GM21737 (cell line): Measurements from ENCODE around the gene CFAP53.
A peak's percentile ranks its signal among the peaks of the same experiment; 100 is the strongest.

Experiments
- ATAC-seq: cut with Tn5 transposase; IDR thresholded peaks from one replicate; pipeline ENCODE4 v1.9.1; 2021; ENCODE audit warnings: mild to moderate bottlenecking, moderate library complexity; ENCODE audit not compliant: unreplicated experiment

CFAP53 gene

DNA sequence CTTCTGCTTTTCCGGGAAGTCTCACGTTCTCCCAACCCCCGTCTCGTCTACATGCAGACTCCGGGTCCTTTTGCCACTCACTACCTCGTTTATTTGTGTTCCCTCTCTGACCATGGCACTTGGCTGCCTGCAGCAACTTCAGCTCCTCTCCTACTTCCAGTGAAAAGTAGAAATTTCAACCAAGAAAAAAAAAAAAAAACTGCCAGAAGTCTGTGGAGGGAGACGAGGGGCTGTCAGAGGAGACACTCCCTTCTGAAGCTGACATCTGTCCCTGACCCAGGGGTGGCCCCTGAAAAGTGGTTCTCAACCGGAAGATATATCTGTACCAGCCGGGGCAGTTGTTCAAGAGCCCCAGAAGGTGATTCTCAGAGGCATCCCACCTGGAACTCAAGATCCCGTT, 70.6 kb downstream of the CFAP53 start:
- no peak for ATAC-seq

DNA sequence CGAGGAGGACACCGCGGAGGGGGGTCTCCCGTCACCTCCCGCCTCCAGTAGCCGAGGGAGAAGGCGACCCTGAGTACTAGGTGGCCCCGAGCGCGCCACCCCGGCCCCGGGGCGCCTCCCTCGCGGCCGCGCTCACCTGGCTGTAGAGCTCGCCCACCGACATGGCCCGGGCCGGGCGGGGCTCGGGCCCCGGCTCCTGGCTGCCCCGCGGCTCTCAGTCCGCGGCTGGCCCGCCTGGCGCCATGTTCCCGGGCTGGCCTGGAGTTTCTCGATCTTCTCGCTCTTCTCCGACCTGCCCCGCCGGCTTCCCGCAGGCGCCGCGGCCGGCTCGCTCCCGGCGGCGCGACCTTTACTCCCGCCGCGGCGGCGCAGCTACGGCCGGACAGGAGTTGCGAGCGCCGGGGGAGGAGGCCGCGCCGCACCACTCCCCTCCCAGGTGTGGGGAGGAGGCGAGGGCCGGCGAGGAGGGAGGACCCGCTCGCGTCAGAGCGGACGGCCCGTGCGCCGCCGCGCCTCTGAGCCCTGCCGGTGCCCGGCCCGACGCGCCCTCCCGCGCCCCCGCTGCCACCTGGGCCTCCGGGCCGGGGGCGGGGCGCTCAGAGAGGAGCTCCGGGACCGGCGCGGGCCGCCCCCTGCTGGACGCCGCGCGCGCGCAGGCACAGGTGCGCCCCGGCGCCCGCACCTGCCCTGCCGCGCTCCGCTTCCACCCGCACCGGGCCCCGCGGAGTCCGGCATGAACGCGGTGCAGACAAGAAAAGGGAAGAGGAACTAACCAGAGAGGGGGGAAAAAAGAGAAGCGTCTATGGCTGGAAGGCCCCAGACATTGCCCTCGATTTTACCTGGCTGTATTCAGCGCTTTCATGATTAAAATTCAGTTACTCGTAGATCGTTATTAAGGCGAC, 71.4 kb downstream of the CFAP53 start, which contains the start of gene MYO5B:
TSS of gene MYO5B (minus strand) at position 517 of the 902 bp plus-strand sequence. CDS start at position 163, 354 bp downstream.
- ATAC-seq = peak; percentile 72

GRCh38 chr18:50193796-50194630, 72.3 kb downstream of the CFAP53 start:
- peak; percentile 9 for ATAC-seq

GRCh38 chr18:50192995-50193795, 73.1 kb downstream of the CFAP53 start:
- ATAC-seq = no peak

DNA sequence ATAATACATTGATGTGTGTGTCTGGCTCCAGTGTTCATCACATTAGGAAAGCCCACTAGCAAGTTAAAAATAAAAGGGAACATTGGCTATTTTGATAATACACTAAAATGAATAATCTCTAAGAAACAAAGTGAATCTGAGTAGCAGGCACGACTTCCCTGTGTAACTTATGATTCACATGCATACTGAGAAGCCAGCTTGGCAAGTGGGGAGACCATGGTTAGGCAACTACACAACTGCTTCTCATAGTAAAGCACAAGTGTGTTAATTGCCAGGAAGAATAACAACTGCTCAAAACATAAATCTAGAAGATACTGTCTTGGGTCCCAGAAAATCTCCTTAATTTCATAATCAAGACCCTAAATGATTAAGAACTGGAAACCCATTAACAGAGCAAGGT, 75.4 kb downstream of the CFAP53 start:
- no peak for ATAC-seq

- ATAC-seq = no peak
Observed at GRCh38 chr18:50190236-50190635, 76.1 kb downstream of the CFAP53 start.

- no peak for ATAC-seq
Observed at GRCh38 chr18:50189160-50189559, 77.1 kb downstream of the CFAP53 start.

DNA sequence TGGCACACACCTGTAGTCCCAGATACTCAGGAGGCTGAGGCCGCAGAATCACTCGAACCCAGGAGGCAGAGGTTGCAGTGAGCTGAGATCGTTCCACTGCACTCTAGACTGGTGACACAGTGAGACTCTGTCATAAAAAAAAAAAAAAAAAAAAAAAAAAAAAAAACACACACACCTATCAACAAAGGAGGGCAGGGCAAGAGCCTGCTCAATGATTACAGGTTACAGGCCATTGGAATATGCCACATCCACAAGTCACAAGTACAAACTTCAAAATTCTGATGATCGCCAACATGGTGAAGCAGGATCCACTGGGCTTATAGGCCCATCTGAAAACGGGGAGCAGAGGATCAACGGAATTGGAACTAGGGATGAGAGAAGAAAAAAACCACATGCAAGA, 77.6 kb downstream of the CFAP53 start:
- no peak for ATAC-seq

DNA sequence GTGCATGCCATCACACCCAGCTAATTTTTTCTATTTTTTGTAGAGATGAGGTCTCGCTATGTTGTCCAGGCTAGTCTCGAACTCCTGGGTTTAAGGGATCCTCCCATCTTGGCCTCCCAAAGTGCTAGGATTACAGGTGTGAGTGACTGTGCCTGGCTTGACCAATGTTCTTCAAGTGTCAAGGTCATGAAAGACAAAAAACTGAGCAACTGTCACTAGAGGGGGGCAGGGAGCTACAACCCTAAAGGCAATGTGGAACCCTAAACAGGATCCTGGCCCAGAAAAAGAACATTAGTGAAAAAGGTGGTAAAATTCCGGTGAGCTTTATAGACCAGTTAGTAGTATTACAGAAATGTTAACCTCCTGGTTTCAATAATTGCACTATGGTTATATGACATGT, 78.6 kb downstream of the CFAP53 start:
- no peak for ATAC-seq

GRCh38 chr18:50186385-50186784, 79.9 kb downstream of the CFAP53 start:
- no peak for ATAC-seq

GRCh38 chr18:50183556-50183955, 82.7 kb downstream of the CFAP53 start:
- no peak for ATAC-seq

DNA sequence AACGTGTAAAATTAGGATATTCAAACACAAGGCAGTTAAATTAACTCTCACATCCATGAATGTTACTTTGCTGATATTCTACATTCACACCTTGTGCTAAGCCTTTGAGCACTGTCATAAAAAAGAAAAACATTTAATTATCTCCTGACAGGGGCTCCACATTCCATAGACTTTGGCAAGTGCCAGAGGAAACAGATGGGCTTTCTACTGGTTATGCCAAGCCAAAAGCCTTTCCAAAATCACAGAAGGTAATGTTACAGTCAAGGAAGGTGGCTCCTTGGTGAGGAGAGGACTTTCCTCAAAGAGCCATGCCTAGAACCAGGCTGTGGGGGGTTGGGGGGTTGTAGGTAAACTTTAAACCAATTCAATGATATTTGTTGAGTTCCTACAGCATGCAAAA, 83.8 kb downstream of the CFAP53 start:
- ATAC-seq = no peak

DNA sequence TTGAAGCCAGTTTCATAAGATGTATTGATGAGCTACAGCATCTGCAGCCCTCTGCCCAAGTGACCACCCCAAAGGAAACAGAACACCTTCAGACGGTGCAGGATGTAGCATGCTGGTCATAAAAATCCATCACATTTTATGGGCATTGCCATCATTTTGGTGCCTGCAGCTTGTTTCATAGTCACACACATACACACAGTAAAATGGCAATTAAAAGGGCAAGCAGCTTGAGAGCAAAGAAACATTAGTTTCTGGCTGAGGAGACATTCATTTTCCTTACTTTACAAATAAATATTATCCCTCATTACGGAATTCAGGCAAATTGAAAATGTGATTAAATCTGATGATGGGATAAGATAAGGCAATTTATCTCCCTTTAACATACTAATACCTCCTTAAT, 84.7 kb downstream of the CFAP53 start:
- no peak for ATAC-seq

GRCh38 chr18:50179465-50179864, 86.8 kb downstream of the CFAP53 start:
- no peak for ATAC-seq

DNA sequence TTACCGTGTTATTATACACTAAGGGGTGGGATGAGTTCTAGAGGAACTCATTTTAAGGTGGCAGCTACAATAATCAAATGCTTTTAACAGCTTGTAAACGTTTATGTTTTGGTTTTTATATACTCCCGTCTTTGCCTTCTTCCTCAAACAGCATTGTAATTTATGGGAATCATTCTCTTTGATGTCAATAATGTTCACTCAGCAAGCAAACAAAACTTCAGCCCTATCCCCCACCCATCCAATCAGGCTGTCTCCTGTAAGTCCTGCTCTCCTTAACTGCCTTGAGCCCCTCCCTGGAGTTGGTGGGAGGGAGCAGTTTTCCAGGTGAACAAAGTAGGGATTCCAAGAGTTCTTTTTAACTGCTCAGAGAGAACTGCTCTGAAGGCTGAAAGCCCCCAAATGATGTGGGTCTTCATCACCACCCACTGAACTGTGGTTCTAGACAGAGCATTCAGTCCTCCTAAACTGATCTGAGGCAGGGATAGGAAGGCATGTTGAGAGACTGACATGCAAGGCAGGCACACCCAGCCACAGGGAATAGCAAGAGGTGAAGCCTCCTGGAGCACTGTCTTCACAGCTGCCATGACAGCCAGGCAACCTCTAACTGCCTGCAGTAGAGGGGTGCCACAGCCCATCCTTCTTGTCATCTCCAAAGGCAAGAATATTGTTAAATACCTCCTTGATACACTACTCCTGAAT, 88.9 kb downstream of the CFAP53 start:
- no peak for ATAC-seq
